Trophoblast cell (in vitro differentiated cells and primary cell): ENCODE measurements around the gene APBB3.
"Not testable (repeated sequence)": the region's sequence is repeated elsewhere in the genome, so short reads cannot be mapped to it uniquely, and the experiment has no call there.

Source experiments
- DNase-seq, 2 donors: peaks; one replicate each; pipeline ENCODE4 v3.0.0-alpha.2; 2016
- H2AFZ ChIP-seq: 2 replicates; pipeline ENCODE4 v1.6.1; 2013; ENCODE audit warnings: low read length, moderate library complexity, mild to moderate bottlenecking; ENCODE audit not compliant: insufficient read depth, poor library complexity
- H2AK5ac ChIP-seq: 2 replicates; pipeline ENCODE4 v1.6.1; 2013; ENCODE audit warnings: mild to moderate bottlenecking, low read length
- H2BK120ac ChIP-seq: 2 replicates; pipeline ENCODE4 v1.6.1; 2013; ENCODE audit warnings: low read length, mild to moderate bottlenecking, moderate library complexity; ENCODE audit not compliant: insufficient read depth, poor library complexity
- H2BK12ac ChIP-seq: 2 replicates; pipeline ENCODE4 v1.6.1; 2013; ENCODE audit warnings: mild to moderate bottlenecking, low read length, moderate library complexity
- H2BK5ac ChIP-seq: 2 replicates; pipeline ENCODE4 v1.6.1; 2013; ENCODE audit warnings: low read length, low read depth, moderate library complexity, mild to moderate bottlenecking; ENCODE audit not compliant: poor library complexity
- H3K14ac ChIP-seq: 2 replicates; pipeline ENCODE4 v1.6.1; 2013; ENCODE audit warnings: mild to moderate bottlenecking, low read length
- H3K18ac ChIP-seq: 2 replicates; pipeline ENCODE4 v1.6.1; 2013; ENCODE audit warnings: mild to moderate bottlenecking, low read length
- H3K23ac ChIP-seq: 2 replicates; pipeline ENCODE4 v1.6.1; 2013; ENCODE audit warnings: low read length
- H3K27ac ChIP-seq: 2 replicates; pipeline ENCODE4 v1.5.1; 2013; ENCODE audit warnings: low read depth, mild to moderate bottlenecking, inconsistent platforms, low read length, moderate library complexity
- H3K27me3 ChIP-seq: 2 replicates; pipeline ENCODE4 v1.6.1; 2013; ENCODE audit warnings: inconsistent platforms, mild to moderate bottlenecking, low read length, moderate library complexity; ENCODE audit not compliant: insufficient read depth
- H3K36me3 ChIP-seq, 2 experiments: 1 replicate in 1 of 2; 2 replicates in 1 of 2; pipeline ENCODE4 v1.6.1; 2013; ENCODE audit warnings: low read length in 2 of 2, mild to moderate bottlenecking in 2 of 2, moderate library complexity in 1 of 2; ENCODE audit not compliant: insufficient read depth in 2 of 2, control insufficient read depth in 1 of 2
- H3K4ac ChIP-seq: 2 replicates; pipeline ENCODE4 v1.6.1; 2013; ENCODE audit warnings: low read depth, mild to moderate bottlenecking, low read length, moderate library complexity
- H3K4me1 ChIP-seq, 2 experiments: 1 replicate in 1 of 2; 2 replicates in 1 of 2; pipeline ENCODE4 v1.6.1; 2013; ENCODE audit warnings: low read length in 2 of 2, mild to moderate bottlenecking in 2 of 2, moderate library complexity in 1 of 2; ENCODE audit not compliant: insufficient read depth in 2 of 2, control insufficient read depth in 1 of 2
- H3K4me2 ChIP-seq: 2 replicates; pipeline ENCODE4 v1.6.1; 2013; ENCODE audit warnings: inconsistent platforms, mild to moderate bottlenecking, low read length, moderate library complexity
- H3K4me3 ChIP-seq: 2 replicates; pipeline ENCODE4 v1.5.1; 2013; ENCODE audit warnings: mild to moderate bottlenecking, low read depth, low read length, inconsistent platforms
- H3K79me1 ChIP-seq: one replicate; pipeline ENCODE4 v1.6.1; 2013; ENCODE audit warnings: low read length
- H3K79me2 ChIP-seq: 2 replicates; pipeline ENCODE4 v1.6.1; 2013; ENCODE audit warnings: low read length, mild to moderate bottlenecking; ENCODE audit not compliant: control insufficient read depth, insufficient read depth, poor library complexity
- H3K9ac ChIP-seq: 2 replicates; pipeline ENCODE4 v1.6.1; 2013; ENCODE audit warnings: mild to moderate bottlenecking, low read length
- H3K9me3 ChIP-seq: 2 replicates; pipeline ENCODE4 v1.6.1; 2013; ENCODE audit warnings: low read depth, mild to moderate bottlenecking, control low read depth, inconsistent platforms, low read length; ENCODE audit not compliant: insufficient read depth
- H4K12ac ChIP-seq: 2 replicates; pipeline ENCODE4 v1.6.1; 2013; ENCODE audit warnings: low read depth, mild to moderate bottlenecking, low read length, moderate library complexity
- H4K8ac ChIP-seq: 2 replicates; pipeline ENCODE4 v1.6.1; 2013; ENCODE audit warnings: low read depth, mild to moderate bottlenecking, low read length, moderate library complexity
- H4K91ac ChIP-seq: one replicate; pipeline ENCODE4 v1.6.1; 2013; ENCODE audit warnings: low read depth, mild to moderate bottlenecking, low read length, moderate library complexity
- whole genome bisulfite sequencing: extraction: QIAGEN DNeasy Blood & Tissue Kit; methylation state at CpG from one replicate; pipeline ENCODE4 v1.1.7; 2013; ENCODE audit warnings: missing lambda C conversion rate; ENCODE audit not compliant: insufficient read length, insufficient coverage; ENCODE audit errors: extremely low coverage; 5-methylcytosine and 5-hydroxymethylcytosine counted together

The APBB3 gene

GRCh38 chr5:140588311-140589070, 24.1 kb upstream of the APBB3 start:
- no peak overlapping the region for H2BK12ac ChIP-seq
- no peak overlapping the region for H4K91ac ChIP-seq
- H3K36me3 ChIP-seq, result no peaks in the 10 kb centered on the region
- no peak overlapping the region for H3K18ac ChIP-seq
- H3K4me3 ChIP-seq, result no peak overlapping the region
- H3K27me3 ChIP-seq, result no peaks in the 10 kb centered on the region
- H2AFZ ChIP-seq, result no peak overlapping the region
- no peak overlapping the region for H4K8ac ChIP-seq
- no peaks in the 10 kb centered on the region for H3K9me3 ChIP-seq
- no CpG with 5 or more reads among the region's 5 CpGs for WGBS
- no peaks in the 10 kb centered on the region for H3K4me1 ChIP-seq
- no peak overlapping the region for H3K27ac ChIP-seq
- H3K79me1 ChIP-seq, result no peaks in the 10 kb centered on the region
- no peaks in the 10 kb centered on the region for H3K79me2 ChIP-seq
- H3K4ac ChIP-seq, result no peak overlapping the region
- no peak overlapping the region for H2BK5ac ChIP-seq
- no peak overlapping the region for H2AK5ac ChIP-seq
- no peak for DNase-seq
- no peak overlapping the region for H3K23ac ChIP-seq
- H4K12ac ChIP-seq, result no peak overlapping the region
- H3K4me2 ChIP-seq, result no peak overlapping the region
- no peak overlapping the region for H3K9ac ChIP-seq
- no peak overlapping the region for H2BK120ac ChIP-seq
- H3K14ac ChIP-seq, result no peak overlapping the region

- Histone ChIP-seq H3K4me3 (no peak overlapping the region), H3K14ac (no peak overlapping the region), H4K91ac (no peak overlapping the region), H3K79me2 (no peaks in the 10 kb centered on the region), H3K27me3 (no peaks in the 10 kb centered on the region), H3K27ac (no peak overlapping the region), H3K4ac (no peak overlapping the region), H2BK5ac (no peak overlapping the region), H3K4me2 (no peak overlapping the region), H4K12ac (no peak overlapping the region), H4K8ac (no peak overlapping the region), H3K4me1 (no peaks in the 10 kb centered on the region), H2BK120ac (no peak overlapping the region), H3K18ac (no peak overlapping the region), H2AFZ (no peak overlapping the region), H3K36me3 (no peaks in the 10 kb centered on the region), H3K9ac (no peak overlapping the region), H3K9me3 (no peaks in the 10 kb centered on the region), H2AK5ac (no peak overlapping the region), H3K79me1 (no peaks in the 10 kb centered on the region), H2BK12ac (no peak overlapping the region), H3K23ac (no peak overlapping the region)
- WGBS, result no CpG with 5 or more reads among the region's 1 CpG
- DNase-seq, result no peak
Measured at GRCh38 chr5:140587495-140587894, 23.1 kb upstream of the APBB3 start.

DNA sequence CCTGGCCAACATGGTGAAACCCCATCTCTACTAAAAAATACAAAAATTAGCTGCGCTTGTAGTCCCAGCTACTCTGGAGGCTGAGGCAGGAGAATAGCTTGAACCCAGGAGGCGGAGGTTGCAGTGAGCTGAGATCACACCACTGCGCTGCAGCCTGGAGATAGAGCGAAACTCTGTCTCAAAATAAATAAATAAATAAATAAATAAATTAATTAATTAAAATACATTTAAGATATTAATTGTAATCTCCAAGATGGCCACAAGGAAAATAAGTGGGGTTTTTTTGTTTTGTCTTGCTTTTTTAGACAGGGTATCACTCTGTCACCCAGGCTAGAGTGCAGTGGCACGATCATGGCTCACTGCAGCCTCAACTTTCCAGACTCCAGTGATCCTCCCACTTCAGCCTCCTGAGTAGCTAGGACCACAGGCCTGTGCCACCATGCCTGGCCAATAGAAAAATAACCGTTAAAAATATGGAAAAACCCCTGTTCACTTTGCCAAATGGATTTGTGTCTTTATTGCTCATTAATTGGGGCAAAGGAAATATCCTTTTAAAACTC, 14.9 kb upstream of the APBB3 start:
- not testable (repeated sequence) for H3K9ac ChIP-seq, H3K27me3 ChIP-seq, H3K79me1 ChIP-seq, H3K27ac ChIP-seq, H2BK120ac ChIP-seq, H3K4me3 ChIP-seq, H3K9me3 ChIP-seq, H4K8ac ChIP-seq, H2AK5ac ChIP-seq, H2BK5ac ChIP-seq, H3K79me2 ChIP-seq, H2AFZ ChIP-seq, H3K36me3 ChIP-seq, H3K4ac ChIP-seq, H3K4me2 ChIP-seq, H3K18ac ChIP-seq, H3K4me1 ChIP-seq, H2BK12ac ChIP-seq, H4K91ac ChIP-seq, H4K12ac ChIP-seq, H3K23ac ChIP-seq, H3K14ac ChIP-seq, DNase-seq
- no CpG with 5 or more reads among the region's 6 CpGs for WGBS

GRCh38 chr5:140576776-140577201, 12.4 kb upstream of the APBB3 start:
- WGBS, result no CpG with 5 or more reads among the region's 2 CpGs
- no peak overlapping the region for H3K4ac ChIP-seq
- no peak overlapping the region for H3K9ac ChIP-seq
- H3K14ac ChIP-seq, result no peak overlapping the region
- no peaks in the 10 kb centered on the region for H3K4me1 ChIP-seq
- H2AFZ ChIP-seq, result no peak overlapping the region
- H4K12ac ChIP-seq, result no peak overlapping the region
- H4K8ac ChIP-seq, result no peak overlapping the region
- no peaks in the 10 kb centered on the region for H3K79me2 ChIP-seq
- no peak overlapping the region for H3K23ac ChIP-seq
- H2BK5ac ChIP-seq, result no peak overlapping the region
- no peak overlapping the region for H3K18ac ChIP-seq
- H3K79me1 ChIP-seq, result no peaks in the 10 kb centered on the region
- peaks cover 3% of the 10 kb centered on the region for H3K9me3 ChIP-seq
- no peak overlapping the region for H2BK12ac ChIP-seq
- H2AK5ac ChIP-seq, result no peak overlapping the region
- DNase-seq, result no peak
- no peak overlapping the region for H4K91ac ChIP-seq
- H3K4me2 ChIP-seq, result no peak overlapping the region
- no peak overlapping the region for H2BK120ac ChIP-seq
- H3K4me3 ChIP-seq, result no peak overlapping the region
- H3K36me3 ChIP-seq, result no peaks in the 10 kb centered on the region
- H3K27me3 ChIP-seq, result no peaks in the 10 kb centered on the region
- no peak overlapping the region for H3K27ac ChIP-seq
